CD14-positive monocyte (primary cell): Measurements from ENCODE around the gene PHC1. TPM values are rescaled to one million over a fixed set of nuclear protein-coding genes. Genes with fewer than 3 reads are reported as not detected.
"Not testable (repeated sequence)": the region's sequence is repeated elsewhere in the genome, so short reads cannot be mapped to it uniquely, and the experiment has no call there.

Experiments
- DNase-seq, 3 donors: peaks; one replicate each; pipeline ENCODE4 v3.0.0-alpha.2; 2011 to 2022
- H2AFZ ChIP-seq: 2 replicates; pipeline ENCODE4 v1.6.0; 2012; ENCODE audit warnings: mild to moderate bottlenecking, low read depth, low read length, inconsistent platforms; ENCODE audit not compliant: insufficient read depth, poor library complexity, severe bottlenecking
- H3K27ac ChIP-seq, 2 donors: 1 replicate in 1 of 2; 2 replicates in 1 of 2; pipeline ENCODE4 v1.5.1; 2012 to 2013; ENCODE audit warnings: low read length in 2 of 2, control low read depth in 1 of 2, inconsistent platforms in 1 of 2, low read depth in 1 of 2, mild to moderate bottlenecking in 1 of 2
- H3K27me3 ChIP-seq, 2 donors: one replicate each; pipeline versions ENCODE4 v1.6.0 to v1.6.1; 2011 to 2013; ENCODE audit warnings: low read length in 2 of 2; ENCODE audit not compliant: control insufficient read depth in 2 of 2, insufficient read depth in 2 of 2
- H3K36me3 ChIP-seq, 2 donors: replicated peaks in 1 of 2; 1 replicate in 1 of 2; 2 replicates in 1 of 2; pipeline versions ENCODE4 v1.5.1 to v1.6.1; 2012 to 2013; ENCODE audit warnings: low read length in 2 of 2, control low read depth in 1 of 2, inconsistent platforms in 1 of 2, mild to moderate bottlenecking in 1 of 2; ENCODE audit not compliant: insufficient read depth in 2 of 2, control insufficient read depth in 1 of 2
- H3K4me1 ChIP-seq, 2 donors: 1 replicate in 1 of 2; 2 replicates in 1 of 2; pipeline versions ENCODE4 v1.5.1 to v1.6.1; 2012 to 2013; ENCODE audit warnings: low read length in 2 of 2, control low read depth in 1 of 2, inconsistent platforms in 1 of 2, mild to moderate bottlenecking in 1 of 2, moderate library complexity in 1 of 2; ENCODE audit not compliant: insufficient read depth in 2 of 2, control insufficient read depth in 1 of 2
- H3K4me2 ChIP-seq: replicated peaks from 2 replicates; pipeline ENCODE3; 2012; ENCODE audit warnings: low read length, moderate library complexity, mild to moderate bottlenecking; ENCODE audit not compliant: poor library complexity, severe bottlenecking; ENCODE audit errors: extremely low read depth
- H3K4me3 ChIP-seq, 3 experiments: fragments of 200-600 bp in 1 of 3; sonication (generic) in 1 of 3; replicated peaks in 1 of 3; 1 replicate in 2 of 3; 2 replicates in 1 of 3; pipeline ENCODE4 v1.5.1; 2011 to 2013; ENCODE audit warnings: low read length in 3 of 3, mild to moderate bottlenecking in 3 of 3, control low read depth in 2 of 3, low read depth in 2 of 3, inconsistent platforms in 1 of 3, moderate library complexity in 1 of 3
- H3K79me2 ChIP-seq: 2 replicates; pipeline ENCODE4 v1.6.0; 2012; ENCODE audit warnings: mild to moderate bottlenecking, control low read depth, inconsistent platforms, low read length, moderate library complexity; ENCODE audit not compliant: insufficient read depth
- H3K9ac ChIP-seq: 2 replicates; pipeline ENCODE4 v1.6.0; 2017; ENCODE audit warnings: low read length, mild to moderate bottlenecking; ENCODE audit not compliant: insufficient read depth, poor library complexity, severe bottlenecking
- H3K9me3 ChIP-seq, 2 donors: replicated peaks in 1 of 2; 1 replicate in 1 of 2; 2 replicates in 1 of 2; pipeline versions ENCODE4 v1.5.1 to v1.6.1; 2012 to 2013; ENCODE audit warnings: low read length in 2 of 2, control low read depth in 1 of 2; ENCODE audit not compliant: control insufficient read depth in 1 of 2, insufficient read depth in 1 of 2
- H4K20me1 ChIP-seq: 2 replicates; pipeline ENCODE4 v1.6.0; 2012; ENCODE audit warnings: mild to moderate bottlenecking, low read length, control low read depth, moderate library complexity; ENCODE audit not compliant: insufficient read depth
- H3K27ac Mint-ChIP-seq, 7 donors: one replicate each; pipeline ENCODE4 v1.8.0; 2020; ENCODE audit warnings: mild to moderate bottlenecking in 7 of 7, mixed read lengths in 7 of 7, moderate library complexity in 6 of 7, inconsistent platforms in 2 of 7
- H3K27me3 Mint-ChIP-seq, 3 donors: one replicate each; pipeline ENCODE4 v1.8.0; 2021 to 2022; ENCODE audit warnings: low read depth in 3 of 3, mild to moderate bottlenecking in 3 of 3, mixed read lengths in 3 of 3, moderate library complexity in 3 of 3, inconsistent platforms in 1 of 3
- H3K36me3 Mint-ChIP-seq, 2 donors: one replicate each; pipeline ENCODE4 v1.8.0; 2020; ENCODE audit warnings: mixed read lengths in 2 of 2, inconsistent platforms in 1 of 2, mild to moderate bottlenecking in 1 of 2
- H3K4me1 Mint-ChIP-seq: one replicate; pipeline ENCODE4 v1.8.0; 2020; ENCODE audit warnings: mild to moderate bottlenecking, mixed read lengths
- H3K4me3 Mint-ChIP-seq, 2 donors: one replicate each; pipeline ENCODE4 v1.8.0; 2020; ENCODE audit warnings: mild to moderate bottlenecking in 2 of 2, mixed read lengths in 2 of 2, moderate library complexity in 1 of 2
- H3K9me3 Mint-ChIP-seq, 7 donors: one replicate each; pipeline ENCODE4 v1.8.0; 2020 to 2022; ENCODE audit warnings: mixed read lengths in 7 of 7, mild to moderate bottlenecking in 6 of 7, moderate library complexity in 6 of 7, inconsistent platforms in 2 of 7
- WGBS: methylation state at CpG from one replicate; pipeline ENCODE4 v1.1.5; 2013; ENCODE audit warnings: missing lambda C conversion rate; ENCODE audit not compliant: insufficient coverage; 5-methylcytosine and 5-hydroxymethylcytosine counted together
- intact Hi-C, 2 donors: fragments of 100-400 bp; cut with micrococcal nuclease; formaldehyde crosslinking; loops; one replicate each; pipeline versions ENCODE4 v1.15.0 to v1.15.1; 2023
- polyA minus RNA-seq: library from RNA; depleted of rRNA, polyadenylated mRNA; stranded (reverse); fragments of >200 nt; gene quantifications from 2 replicates; pipeline ENCODE4 v1.2.3, GENCODE V29; 2012
- polyA plus RNA-seq, 3 donors: library from polyadenylated mRNA; depleted of rRNA in 1 of 3; unstranded in 2 of 3; stranded (reverse) in 1 of 3; fragments of 300-500 nt in 2 of 3; fragments of >200 nt in 1 of 3; fragmentation: Illumina TruSeq in 2 of 3; gene quantifications; 1 replicate in 2 of 3; 2 replicates in 1 of 3; pipeline ENCODE4 v1.2.3, GENCODE V29; 2012 to 2021
- total RNA-seq, 12 experiments: library from RNA in 1 of 12; stranded (reverse) in 1 of 12; fragments of 120-200 nt in 1 of 12; gene quantifications; one replicate each; pipeline ENCODE4 v1.2.4 and lab custom pipeline; 2013 to 2026; ENCODE audit warnings: mixed read lengths in 6 of 12, inconsistent platforms in 1 of 12
- TF ChIP-seq, protein P1 (sequence below): fragments of 200-600 bp; IDR thresholded peaks from one replicate; pipeline ENCODE4 v1.8.0; 2022; ENCODE audit warnings: antibody characterized with exemption, mild to moderate bottlenecking

The PHC1 gene
- 4.7 TPM for total RNA-seq (2013)
- polyA plus RNA-seq (10 to 100 TPM in 1 of 3 donors, 1 to 10 TPM in 1, under 1 TPM in 1; 0.58 to 19.3 (median 1.4) TPM), polyA minus RNA-seq (5.0 and 9.6 TPM in 2 replicates), total RNA-seq (lab: John Stamatoyannopoulos, UW) (5.6 to 41.5 (median 23.6) reads per million in 11 experiments)

DNA sequence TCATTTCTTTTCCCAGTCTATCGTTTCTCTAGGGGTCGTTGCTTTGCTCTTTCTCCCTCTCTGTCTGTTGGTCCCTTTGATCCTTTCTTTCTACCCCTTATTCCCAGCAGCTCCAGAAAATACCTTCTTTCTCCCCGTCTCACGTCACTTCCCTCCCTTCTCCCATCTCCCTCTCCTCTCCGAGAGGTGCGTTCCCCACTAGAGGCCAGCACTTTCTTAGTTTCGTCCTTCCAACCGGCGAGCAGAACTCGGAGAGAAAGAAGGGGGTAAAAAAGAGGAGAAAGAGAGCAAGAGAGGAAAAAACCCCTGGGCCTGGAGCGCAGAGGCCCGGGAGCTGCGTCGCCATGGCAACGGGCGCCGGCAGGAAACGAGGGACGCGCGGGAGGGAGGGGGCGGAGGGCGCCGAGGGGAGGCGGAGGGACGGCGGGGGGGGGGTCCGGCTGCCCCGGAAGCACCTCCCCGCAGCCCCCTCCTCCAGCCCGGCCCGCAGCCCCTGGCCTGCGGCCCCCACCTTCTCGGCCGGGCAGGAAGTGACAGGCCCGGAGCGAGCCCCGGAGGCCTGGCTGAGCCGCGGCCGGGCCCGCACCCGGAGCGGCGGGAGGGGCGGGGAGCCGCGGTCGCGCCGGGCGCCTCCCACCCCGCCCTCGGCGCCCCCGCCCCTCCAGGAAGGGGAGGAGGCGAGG lies at the start of gene PHC1:
Gene PHC1 (plus strand): TSS at position 477 of the 683 bp plus-strand sequence. CDS start 3,169 bp downstream, outside the sequence.
- H3K9me3 ChIP-seq, H3K27me3 ChIP-seq, H3K36me3 Mint-ChIP-seq, H3K27me3 Mint-ChIP-seq, H3K79me2 ChIP-seq, H3K36me3 ChIP-seq, intact Hi-C loops, H3K9me3 Mint-ChIP-seq, H4K20me1 ChIP-seq, H3K27ac ChIP-seq, H3K4me1 Mint-ChIP-seq: not testable (repeated sequence)
- WGBS = 0% methylated on average over 6 of the region's 57 CpGs
- Mint-ChIP-seq H3K4me3 (peak within 1 kb of the TSS; percentile 95 to 96), H3K27ac (peak within 1 kb of the TSS in 6 of 7 donors; percentile 77 to 93 (median 85))
- peak within 1 kb of the TSS; percentile 53 for H3K9ac ChIP-seq
- peak within 1 kb of the TSS; percentile 86 for H2AFZ ChIP-seq
- peaks cover 12 to 19% of the 10 kb centered on the region in 2 donors for H3K4me1 ChIP-seq
- peak within 1 kb of the TSS; percentile 66 to 85 (median 84) for H3K4me3 ChIP-seq
- H3K4me2 ChIP-seq = peak within 1 kb of the TSS; percentile 87
- DNase-seq = peak; percentile 41 to 66 (median 50)

DNA sequence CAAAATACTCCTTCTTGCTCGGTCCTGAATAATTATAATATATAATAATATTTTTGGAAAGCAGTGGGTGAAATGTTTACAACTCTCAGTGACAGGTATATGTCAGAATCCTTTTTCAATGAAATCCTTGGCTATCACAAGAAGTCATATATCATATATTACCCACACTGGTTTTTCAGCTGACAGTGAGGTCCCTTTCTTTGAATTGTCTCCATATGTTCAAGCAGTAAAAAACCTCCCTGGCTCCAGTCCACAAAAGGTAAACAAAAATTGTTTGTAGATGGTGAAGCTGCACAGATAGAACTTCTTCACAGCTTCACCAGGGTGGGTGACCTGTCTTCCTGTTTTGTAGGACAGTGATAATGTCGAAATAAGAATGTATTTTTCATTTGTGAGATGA lies 47.9 kb upstream of the PHC1 start:
- DNase-seq = no peak
- Histone ChIP-seq H3K9ac (no peak overlapping the region), H3K36me3 (no peaks in the 10 kb centered on the region), H3K4me3 (no peak overlapping the region), H3K79me2 (no peaks in the 10 kb centered on the region), H3K9me3 (no peaks in the 10 kb centered on the region), H4K20me1 (no peaks in the 10 kb centered on the region), H3K4me2 (no peak overlapping the region), H3K27me3 (no peaks in the 10 kb centered on the region), H3K27ac (no peak overlapping the region), H2AFZ (no peak overlapping the region), H3K4me1 (no peaks in the 10 kb centered on the region)
- Mint-ChIP-seq H3K4me1 (no peaks in the 10 kb centered on the region), H3K27me3 (peaks cover 0 to 4% (median 0%) of the 10 kb centered on the region in 3 donors), H3K9me3 (no peaks in the 10 kb centered on the region), H3K4me3 (no peak overlapping the region), H3K36me3 (no peaks in the 10 kb centered on the region), H3K27ac (no peak overlapping the region)
- intact Hi-C loops = no loop called here
- no CpG with 5 or more reads among the region's 2 CpGs for WGBS
- TF ChIP-seq, protein P1, sequence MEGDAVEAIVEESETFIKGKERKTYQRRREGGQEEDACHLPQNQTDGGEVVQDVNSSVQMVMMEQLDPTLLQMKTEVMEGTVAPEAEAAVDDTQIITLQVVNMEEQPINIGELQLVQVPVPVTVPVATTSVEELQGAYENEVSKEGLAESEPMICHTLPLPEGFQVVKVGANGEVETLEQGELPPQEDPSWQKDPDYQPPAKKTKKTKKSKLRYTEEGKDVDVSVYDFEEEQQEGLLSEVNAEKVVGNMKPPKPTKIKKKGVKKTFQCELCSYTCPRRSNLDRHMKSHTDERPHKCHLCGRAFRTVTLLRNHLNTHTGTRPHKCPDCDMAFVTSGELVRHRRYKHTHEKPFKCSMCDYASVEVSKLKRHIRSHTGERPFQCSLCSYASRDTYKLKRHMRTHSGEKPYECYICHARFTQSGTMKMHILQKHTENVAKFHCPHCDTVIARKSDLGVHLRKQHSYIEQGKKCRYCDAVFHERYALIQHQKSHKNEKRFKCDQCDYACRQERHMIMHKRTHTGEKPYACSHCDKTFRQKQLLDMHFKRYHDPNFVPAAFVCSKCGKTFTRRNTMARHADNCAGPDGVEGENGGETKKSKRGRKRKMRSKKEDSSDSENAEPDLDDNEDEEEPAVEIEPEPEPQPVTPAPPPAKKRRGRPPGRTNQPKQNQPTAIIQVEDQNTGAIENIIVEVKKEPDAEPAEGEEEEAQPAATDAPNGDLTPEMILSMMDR = no peak
